Measurements from ENCODE around the gene ERBB2. TPM values are rescaled to one million over a fixed set of nuclear protein-coding genes. Genes with fewer than 3 reads are reported as not detected.

Gene ERBB2
- total and polyA plus RNA-seq, 2 of the 4 experiments (the other 2 are of a cell fraction): 28.7 to 33.3 TPM

GRCh38 chr17:39695089-39695474 lies 4.8 kb upstream of the ERBB2 start:
- Histone ChIP-seq H3K18ac (ENCODE audit: low read depth, low read length) (no peak overlapping the region), H3K9me3 (ENCODE audit: control insufficient read depth, insufficient read depth, low read length) (no peaks in the 10 kb centered on the region), H3K4me1 (ENCODE audit: control insufficient read depth, insufficient read depth, low read length) (peaks cover 2% of the 10 kb centered on the region; the same call in 1 of the 2 replicates), H3K56ac (ENCODE audit: extremely low read depth, insufficient read depth, low read length) (no peak overlapping the region), H3K27me3 (ENCODE audit: control insufficient read depth, insufficient read depth, low read length) (no peaks in the 10 kb centered on the region), H3K27ac (ENCODE audit: insufficient read depth, low read length) (no peak overlapping the region), H4K20me1 (ENCODE audit: insufficient read depth, low read length) (no peaks in the 10 kb centered on the region), H2BK120ac (ENCODE audit: low read depth, low read length) (no peak overlapping the region), H4K91ac (ENCODE audit: insufficient read depth, low read depth, low read length) (no peak overlapping the region), H2AK5ac (ENCODE audit: low read depth, low read length) (no peak overlapping the region), H4K5ac (ENCODE audit: low read depth, low read length) (no peak overlapping the region), H3K4ac (ENCODE audit: low read depth, low read length) (no peak overlapping the region), H3K4me2 (ENCODE audit: low read depth, low read length) (no peak overlapping the region), H3K14ac (replicated peaks; ENCODE audit: low read depth, low read length) (no peak overlapping the region), H3K4me3 (ENCODE audit: insufficient read depth, low read depth, low read length) (no peak overlapping the region), H3K9me1 (ENCODE audit: insufficient read depth, low read length) (0 out of 2 replicates have a peak, but pooled peaks cover 6% of the 10 kb centered on the region), H2BK5ac (ENCODE audit: low read depth, low read length, poor library complexity, severe bottlenecking) (peak overlapping the region; percentile 14), H2BK15ac (ENCODE audit: low read depth, low read length) (no peak overlapping the region), H2AFZ (replicated peaks; ENCODE audit: low read length, poor library complexity) (peak overlapping the region; percentile 65), H2AK9ac (replicated peaks; ENCODE audit: low read depth, low read length, poor library complexity) (no peak overlapping the region), H4K8ac (ENCODE audit: low read depth in 2 of 2, low read length in 2 of 2) (no peak overlapping the region), H3K79me1 (ENCODE audit: low read depth in 1 of 2, low read length in 2 of 2) (peaks cover 0 to 6% of the 10 kb centered on the region in 2 experiments; a peak in 1 of 4 replicates), H3K9ac (ENCODE audit: low read depth, low read length) (no peak overlapping the region), H2BK20ac (ENCODE audit: low read depth, low read length) (no peak overlapping the region), H3K36me3 (ENCODE audit: control insufficient read depth, insufficient read depth, low read length) (no peaks in the 10 kb centered on the region), H3K23ac (ENCODE audit: low read depth, low read length) (no peak overlapping the region)
- CTCF ChIA-PET: no interaction called here
- dilution Hi-C loops (cut with HindIII; ENCODE audit: low sequenced_read_pairs, unreplicated experiment) (no loop called here), intact Hi-C loops (cut with micrococcal nuclease) (no loop called here), in situ Hi-C loops (cut with MboI; ENCODE audit: low sequenced_read_pairs) (no loop called here)
- BruUV-seq (replicated peaks): no TSS peak
- WGBS, 2 experiments (ENCODE audit: extremely low coverage in 2 of 2, insufficient read length in 1 of 2): no CpG with 5 or more reads among the region's 2 CpGs
- ATAC-seq (ENCODE audit: low read depth) (no peak), DNase-seq (no peak)
- TF ChIP-seq RFX5 (IDR thresholded peaks at IDR 0.05; ENCODE audit: low read depth, low read length) (no peak), MAZ (IDR thresholded peaks at IDR 0.05; ENCODE audit: borderline replicate concordance, low read depth, low read length) (no peak), RCOR1 (IDR thresholded peaks at IDR 0.05; ENCODE audit: insufficient replicate concordance, low read length) (no peak), NFE2L2 (IDR thresholded peaks at IDR 0.05; ENCODE audit: low read depth, low read length) (no peak), BHLHE40 (IDR thresholded peaks at IDR 0.05; ENCODE audit: low read depth, low read length) (no peak)
- TF ChIP-seq, protein P1, sequence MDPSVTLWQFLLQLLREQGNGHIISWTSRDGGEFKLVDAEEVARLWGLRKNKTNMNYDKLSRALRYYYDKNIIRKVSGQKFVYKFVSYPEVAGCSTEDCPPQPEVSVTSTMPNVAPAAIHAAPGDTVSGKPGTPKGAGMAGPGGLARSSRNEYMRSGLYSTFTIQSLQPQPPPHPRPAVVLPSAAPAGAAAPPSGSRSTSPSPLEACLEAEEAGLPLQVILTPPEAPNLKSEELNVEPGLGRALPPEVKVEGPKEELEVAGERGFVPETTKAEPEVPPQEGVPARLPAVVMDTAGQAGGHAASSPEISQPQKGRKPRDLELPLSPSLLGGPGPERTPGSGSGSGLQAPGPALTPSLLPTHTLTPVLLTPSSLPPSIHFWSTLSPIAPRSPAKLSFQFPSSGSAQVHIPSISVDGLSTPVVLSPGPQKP (IDR thresholded peaks at IDR 0.05; ENCODE audit: borderline replicate concordance, low read depth, low read length): no peak
- TF ChIP-seq, protein P2, sequence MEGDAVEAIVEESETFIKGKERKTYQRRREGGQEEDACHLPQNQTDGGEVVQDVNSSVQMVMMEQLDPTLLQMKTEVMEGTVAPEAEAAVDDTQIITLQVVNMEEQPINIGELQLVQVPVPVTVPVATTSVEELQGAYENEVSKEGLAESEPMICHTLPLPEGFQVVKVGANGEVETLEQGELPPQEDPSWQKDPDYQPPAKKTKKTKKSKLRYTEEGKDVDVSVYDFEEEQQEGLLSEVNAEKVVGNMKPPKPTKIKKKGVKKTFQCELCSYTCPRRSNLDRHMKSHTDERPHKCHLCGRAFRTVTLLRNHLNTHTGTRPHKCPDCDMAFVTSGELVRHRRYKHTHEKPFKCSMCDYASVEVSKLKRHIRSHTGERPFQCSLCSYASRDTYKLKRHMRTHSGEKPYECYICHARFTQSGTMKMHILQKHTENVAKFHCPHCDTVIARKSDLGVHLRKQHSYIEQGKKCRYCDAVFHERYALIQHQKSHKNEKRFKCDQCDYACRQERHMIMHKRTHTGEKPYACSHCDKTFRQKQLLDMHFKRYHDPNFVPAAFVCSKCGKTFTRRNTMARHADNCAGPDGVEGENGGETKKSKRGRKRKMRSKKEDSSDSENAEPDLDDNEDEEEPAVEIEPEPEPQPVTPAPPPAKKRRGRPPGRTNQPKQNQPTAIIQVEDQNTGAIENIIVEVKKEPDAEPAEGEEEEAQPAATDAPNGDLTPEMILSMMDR (conservative IDR thresholded peaks at IDR 0.05; ENCODE audit: low read depth, low read length): no peak
- TF ChIP-seq, protein P3, sequence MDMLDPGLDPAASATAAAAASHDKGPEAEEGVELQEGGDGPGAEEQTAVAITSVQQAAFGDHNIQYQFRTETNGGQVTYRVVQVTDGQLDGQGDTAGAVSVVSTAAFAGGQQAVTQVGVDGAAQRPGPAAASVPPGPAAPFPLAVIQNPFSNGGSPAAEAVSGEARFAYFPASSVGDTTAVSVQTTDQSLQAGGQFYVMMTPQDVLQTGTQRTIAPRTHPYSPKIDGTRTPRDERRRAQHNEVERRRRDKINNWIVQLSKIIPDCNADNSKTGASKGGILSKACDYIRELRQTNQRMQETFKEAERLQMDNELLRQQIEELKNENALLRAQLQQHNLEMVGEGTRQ (IDR thresholded peaks at IDR 0.05; ENCODE audit: low read depth, low read length): no peak
- POLR2A ChIA-PET (ENCODE audit: unreplicated experiment): no interaction called here

All from IMR-90 (cell line).